Stimulated activated naive B cell treated with anti-CD40 and anti-IgM and Interleukin-4, amounts not matched to agents 10 μg/mL and 1 μg/mL and 100 μg/mL, for 72 hours (primary cell): ENCODE data around the gene ANKEF1.
A peak's percentile ranks its signal among the peaks of the same experiment; 100 is the strongest.

Experiments
- ATAC-seq, 2 donors: fragments of 150-1000 bp; cut with Tn5 transposase; replicated peaks; 2 replicates each; pipeline ENCODE4 v1.10.0; 2021; ENCODE audit warnings: moderate library complexity in 1 of 2
- DNase-seq: peaks from one replicate; pipeline ENCODE4 v3.0.0; 2021
- H3K27ac Mint-ChIP-seq: one replicate; pipeline ENCODE4 v1.8.0; 2022; ENCODE audit warnings: mild to moderate bottlenecking, mixed read lengths
- H3K27me3 Mint-ChIP-seq, 2 donors: one replicate each; pipeline ENCODE4 v1.8.0; 2022; ENCODE audit warnings: mixed read lengths in 2 of 2
- H3K36me3 Mint-ChIP-seq, 2 donors: one replicate each; pipeline ENCODE4 v1.8.0; 2022; ENCODE audit warnings: mixed read lengths in 2 of 2, mild to moderate bottlenecking in 1 of 2
- H3K4me1 Mint-ChIP-seq, 2 donors: one replicate each; pipeline ENCODE4 v1.8.0; 2022; ENCODE audit warnings: mixed read lengths in 2 of 2, mild to moderate bottlenecking in 1 of 2
- H3K4me3 Mint-ChIP-seq, 2 donors: one replicate each; pipeline ENCODE4 v1.8.0; 2022; ENCODE audit warnings: mild to moderate bottlenecking in 2 of 2, mixed read lengths in 2 of 2, moderate library complexity in 1 of 2
- H3K9me3 Mint-ChIP-seq, 2 donors: one replicate each; pipeline ENCODE4 v1.8.0; 2022; ENCODE audit warnings: mixed read lengths in 2 of 2, mild to moderate bottlenecking in 1 of 2

Gene ANKEF1

DNA sequence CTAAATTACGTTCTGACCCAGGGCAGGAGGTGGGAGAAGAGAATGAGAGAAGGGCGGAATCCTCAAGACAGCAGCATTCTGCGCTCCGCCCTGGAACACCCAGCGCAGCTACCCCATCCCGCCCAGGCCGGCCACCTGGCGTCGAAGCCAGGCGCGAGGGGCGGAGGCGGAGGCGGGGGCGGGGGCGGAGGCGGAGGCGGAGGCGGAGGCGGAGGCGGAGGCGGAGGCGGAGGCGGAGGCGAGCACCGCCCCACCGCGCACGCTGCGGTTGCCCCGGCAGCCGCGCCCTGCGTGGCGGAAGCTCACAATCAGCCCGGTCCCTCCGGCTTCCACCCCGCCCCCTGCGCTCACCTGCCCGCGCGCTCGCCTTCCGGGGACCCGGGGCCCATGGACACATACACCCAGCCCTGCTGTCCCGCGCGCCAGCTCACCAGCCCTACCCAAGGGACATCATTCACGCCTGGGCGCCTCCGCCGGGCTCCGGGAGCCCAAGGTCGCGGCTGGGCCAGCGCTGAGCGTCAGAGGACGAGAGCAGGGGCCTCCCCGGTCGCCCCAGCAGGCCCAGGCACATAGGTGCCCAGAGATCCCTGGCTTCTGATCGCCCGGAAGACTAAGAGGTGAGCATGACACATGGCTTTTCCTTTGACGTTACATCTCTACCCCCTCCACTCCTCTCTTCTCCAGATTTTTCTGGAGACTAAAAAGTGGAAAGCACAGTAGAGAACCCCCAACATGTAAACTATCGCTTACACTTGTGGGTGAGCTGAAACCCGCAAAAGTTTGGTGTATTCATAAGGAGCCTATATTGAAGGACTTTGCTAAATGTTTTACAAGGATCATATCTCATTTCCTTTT is at the start of gene ANKEF1:
ANKEF1 (plus strand) TSS at position 271 of the 855 bp plus-strand sequence. CDS start 3,315 bp downstream, outside the sequence.
- no peaks in the 10 kb centered on the region for H3K9me3 Mint-ChIP-seq
- ATAC-seq (peak; percentile 90 to 91), DNase-seq (peak; percentile 59)
- H3K36me3 Mint-ChIP-seq, result peaks cover 0 to 2% of the 10 kb centered on the region in 2 donors
- peaks cover 0 to 3% of the 10 kb centered on the region in 2 donors for H3K4me1 Mint-ChIP-seq
- H3K27me3 Mint-ChIP-seq, result peaks cover 7 to 22% of the 10 kb centered on the region in 2 donors
- H3K4me3 Mint-ChIP-seq, result peak within 1 kb of the TSS; percentile 81 to 85
- peak within 1 kb of the TSS; percentile 83 for H3K27ac Mint-ChIP-seq

DNA sequence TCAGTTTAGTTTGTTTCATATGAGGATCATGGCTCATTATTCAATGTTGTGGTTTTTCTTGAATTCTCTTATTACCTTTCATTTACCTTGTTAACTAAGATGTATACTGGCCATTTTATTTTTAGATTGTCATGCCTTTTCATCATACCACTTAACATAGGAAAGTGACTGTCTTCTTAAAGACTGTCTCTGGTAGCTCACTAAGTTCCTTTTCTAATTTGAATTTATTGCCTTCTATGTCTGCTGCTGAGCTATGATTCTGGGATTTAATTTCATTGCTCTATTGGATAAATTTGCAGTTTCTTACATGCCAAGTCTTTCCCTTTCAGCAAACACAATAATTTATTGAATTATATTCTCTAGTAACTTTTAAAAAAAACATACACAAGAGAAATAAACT is 49.5 kb upstream of the ANKEF1 start:
- DNase-seq (no peak), ATAC-seq (no peak)
- H3K36me3 Mint-ChIP-seq, result no peaks in the 10 kb centered on the region
- H3K9me3 Mint-ChIP-seq, result no peaks in the 10 kb centered on the region
- no peak overlapping the region for H3K4me3 Mint-ChIP-seq
- no peaks in the 10 kb centered on the region for H3K4me1 Mint-ChIP-seq
- peaks cover 0 to 10% of the 10 kb centered on the region in 2 donors for H3K27me3 Mint-ChIP-seq
- H3K27ac Mint-ChIP-seq, result no peak overlapping the region

DNA sequence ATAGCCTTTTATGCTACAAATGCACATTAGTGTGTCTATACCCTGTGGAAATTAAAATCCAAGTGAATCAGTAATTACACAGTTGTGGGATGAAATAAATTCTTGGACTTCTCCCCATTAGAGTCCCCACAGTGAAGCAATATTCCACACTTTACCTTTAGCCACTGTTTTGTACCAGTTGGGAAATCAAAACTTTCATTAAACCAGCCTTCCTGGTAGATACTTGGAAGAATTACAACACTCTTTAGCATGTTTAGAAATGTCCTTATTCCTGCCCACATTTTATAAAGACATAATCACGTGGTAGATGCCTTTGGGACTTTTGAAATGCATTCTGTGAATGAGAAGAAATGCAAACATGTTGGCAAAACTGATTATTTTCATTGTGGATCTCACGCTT is 49.0 kb upstream of the ANKEF1 start:
- DNase-seq (no peak), ATAC-seq (no peak)
- Mint-ChIP-seq H3K27me3 (peaks cover 0 to 10% of the 10 kb centered on the region in 2 donors), H3K4me3 (no peak overlapping the region), H3K36me3 (no peaks in the 10 kb centered on the region), H3K4me1 (no peaks in the 10 kb centered on the region), H3K9me3 (no peaks in the 10 kb centered on the region), H3K27ac (no peak overlapping the region)

DNA sequence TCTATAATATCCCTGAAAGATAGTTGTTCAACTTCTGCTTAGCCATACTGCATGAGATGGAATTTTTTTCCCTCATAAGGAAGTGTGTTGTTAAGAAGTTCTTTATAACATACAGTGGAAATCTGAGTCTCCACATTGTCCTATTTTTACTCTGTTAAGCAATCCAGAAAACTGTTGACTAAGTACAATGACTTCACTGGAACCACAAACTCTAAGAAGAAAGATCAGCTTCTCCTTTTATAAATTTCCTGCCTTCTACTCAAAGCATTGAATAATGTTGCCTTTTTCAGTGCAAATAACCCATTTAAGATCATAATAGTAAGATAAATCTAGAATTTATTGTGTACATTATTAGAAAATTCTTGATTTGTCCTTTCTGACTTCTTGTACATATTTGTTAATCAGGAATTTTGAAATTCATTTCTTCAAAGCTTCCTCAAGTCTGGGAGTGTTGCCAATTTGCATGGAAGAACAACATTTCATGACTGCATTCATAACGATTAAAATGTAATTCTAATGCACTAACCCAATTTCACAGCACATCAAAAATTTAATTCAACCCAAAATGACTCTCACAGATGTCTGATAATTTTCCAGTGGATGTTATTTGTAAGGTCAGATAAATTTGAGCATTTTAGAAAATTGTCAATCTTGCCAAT is 45.6 kb upstream of the ANKEF1 start:
- DNase-seq (no peak), ATAC-seq (no peak)
- Mint-ChIP-seq H3K27me3 (peaks cover 0 to 10% of the 10 kb centered on the region in 2 donors), H3K4me1 (no peaks in the 10 kb centered on the region), H3K4me3 (no peak overlapping the region), H3K36me3 (no peaks in the 10 kb centered on the region), H3K9me3 (no peaks in the 10 kb centered on the region), H3K27ac (no peak overlapping the region)

DNA sequence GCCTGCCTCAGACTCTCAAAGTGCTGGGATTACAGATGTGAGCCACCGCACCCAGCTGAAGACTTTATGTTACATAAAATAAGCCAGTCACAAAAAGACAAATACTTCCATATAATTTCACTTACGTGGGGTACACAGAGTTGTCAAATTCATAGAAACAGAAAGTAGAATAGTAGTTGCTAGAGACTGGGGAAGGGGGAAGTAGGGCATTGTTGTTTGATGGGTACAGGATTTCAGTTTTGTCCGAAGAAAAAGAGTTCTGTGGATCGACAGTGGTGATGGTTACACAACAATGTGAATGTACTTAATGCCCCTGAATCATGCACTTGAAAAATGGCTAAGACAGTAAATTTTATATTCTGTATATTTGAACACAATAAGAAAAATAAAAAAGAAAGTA is 41.6 kb upstream of the ANKEF1 start:
- Mint-ChIP-seq H3K4me1 (no peaks in the 10 kb centered on the region), H3K27ac (no peak overlapping the region), H3K4me3 (no peak overlapping the region), H3K27me3 (peaks cover 0 to 13% of the 10 kb centered on the region in 2 donors), H3K36me3 (no peaks in the 10 kb centered on the region), H3K9me3 (peaks cover 3 to 4% of the 10 kb centered on the region in 2 donors)
- DNase-seq, result no peak
- ATAC-seq, result no peak

DNA sequence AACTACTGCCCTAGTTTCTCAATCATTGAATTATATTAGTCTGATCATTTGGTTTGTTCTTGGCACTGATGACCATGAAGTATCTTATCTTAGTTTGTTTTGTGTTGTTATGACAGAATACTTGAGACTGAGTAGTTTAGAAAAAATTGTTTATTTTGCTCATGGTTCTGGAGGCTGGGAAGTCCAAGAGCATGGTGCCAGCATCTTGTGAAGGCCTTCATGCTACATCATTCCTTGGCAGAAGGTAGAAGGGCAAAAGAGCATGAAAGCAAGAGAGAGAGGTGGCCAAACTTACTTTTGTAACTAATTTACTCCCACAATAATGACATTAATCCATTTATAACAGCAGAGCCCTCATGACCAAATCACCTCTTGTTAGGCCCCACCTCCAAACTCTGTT is 40.1 kb upstream of the ANKEF1 start:
- Mint-ChIP-seq H3K4me1 (peaks cover 0 to 2% of the 10 kb centered on the region in 2 donors), H3K27me3 (peaks cover 0 to 11% of the 10 kb centered on the region in 2 donors), H3K36me3 (no peaks in the 10 kb centered on the region), H3K27ac (no peak overlapping the region), H3K4me3 (no peak overlapping the region), H3K9me3 (peaks cover 3 to 4% of the 10 kb centered on the region in 2 donors)
- no peak for ATAC-seq
- no peak for DNase-seq

DNA sequence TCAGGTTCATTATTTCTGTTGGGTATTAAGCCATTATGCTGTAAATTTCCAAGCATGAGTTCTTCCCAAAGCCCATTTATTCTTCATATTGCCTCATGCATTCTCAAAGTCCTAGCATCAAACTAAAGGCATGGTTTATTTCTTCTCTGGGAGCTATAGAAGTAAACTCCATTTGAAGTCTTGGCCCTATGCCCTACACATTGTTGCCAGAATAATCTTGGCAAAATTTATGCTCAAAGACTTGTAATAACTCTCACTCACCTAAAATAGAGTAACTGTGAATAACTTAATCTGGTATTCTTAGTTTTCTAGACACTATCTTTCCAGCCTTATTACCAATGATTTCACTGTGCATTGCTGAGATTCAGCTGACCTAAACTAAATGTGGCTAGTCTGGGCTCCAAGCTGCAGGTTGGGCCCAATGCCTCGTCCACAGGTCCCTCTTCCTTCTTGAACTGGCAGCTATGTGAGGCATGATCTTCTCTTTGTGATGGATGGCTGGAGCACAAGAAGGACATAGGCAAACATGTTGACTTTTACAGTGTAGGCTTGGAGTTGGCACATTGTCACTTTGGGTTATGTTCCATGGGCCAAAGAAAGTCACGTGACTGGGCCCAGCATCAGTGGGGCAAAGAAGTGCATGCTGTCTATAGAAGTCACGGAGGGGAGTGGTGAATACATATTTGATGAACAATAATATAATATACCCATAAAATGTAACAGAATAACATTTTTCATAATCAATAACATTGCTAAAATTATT is 39.1 kb upstream of the ANKEF1 start:
- ATAC-seq, result no peak

DNA sequence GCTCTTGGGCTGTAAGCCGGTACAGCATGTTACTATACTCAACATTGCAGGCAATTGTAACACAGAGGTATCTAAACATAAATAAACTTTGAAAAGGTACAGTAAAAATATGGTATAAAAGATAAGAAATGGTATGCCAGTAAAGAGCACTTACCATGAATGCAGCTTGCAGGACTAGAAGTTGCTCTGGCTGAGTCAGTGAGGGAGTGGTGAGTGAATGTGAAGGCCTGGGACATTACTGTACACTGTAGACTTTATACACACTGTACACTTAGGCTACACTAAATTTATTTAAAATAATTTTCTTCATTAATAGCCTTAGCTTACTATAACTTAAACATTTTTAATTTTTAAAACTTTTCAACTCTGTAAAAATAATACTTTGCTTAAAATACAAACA is 37.8 kb upstream of the ANKEF1 start:
- no peak for ATAC-seq
- no peak overlapping the region for H3K4me3 Mint-ChIP-seq
- DNase-seq, result no peak
- no peak overlapping the region for H3K27ac Mint-ChIP-seq
- peaks cover 0 to 8% of the 10 kb centered on the region in 2 donors for H3K27me3 Mint-ChIP-seq
- H3K36me3 Mint-ChIP-seq, result no peaks in the 10 kb centered on the region
- peaks cover 0 to 2% of the 10 kb centered on the region in 2 donors for H3K4me1 Mint-ChIP-seq
- peaks cover 3 to 4% of the 10 kb centered on the region in 2 donors for H3K9me3 Mint-ChIP-seq

More for the DNA sequence above, 39.1 kb upstream of the ANKEF1 start:
- Mint-ChIP-seq H3K27me3 (peaks cover 0 to 8% of the 10 kb centered on the region in 2 donors), H3K4me3 (no peak overlapping the region), H3K9me3 (peaks cover 3 to 4% of the 10 kb centered on the region in 2 donors), H3K27ac (no peak overlapping the region), H3K4me1 (peaks cover 0 to 2% of the 10 kb centered on the region in 2 donors), H3K36me3 (no peaks in the 10 kb centered on the region)
- DNase-seq, result no peak

DNA sequence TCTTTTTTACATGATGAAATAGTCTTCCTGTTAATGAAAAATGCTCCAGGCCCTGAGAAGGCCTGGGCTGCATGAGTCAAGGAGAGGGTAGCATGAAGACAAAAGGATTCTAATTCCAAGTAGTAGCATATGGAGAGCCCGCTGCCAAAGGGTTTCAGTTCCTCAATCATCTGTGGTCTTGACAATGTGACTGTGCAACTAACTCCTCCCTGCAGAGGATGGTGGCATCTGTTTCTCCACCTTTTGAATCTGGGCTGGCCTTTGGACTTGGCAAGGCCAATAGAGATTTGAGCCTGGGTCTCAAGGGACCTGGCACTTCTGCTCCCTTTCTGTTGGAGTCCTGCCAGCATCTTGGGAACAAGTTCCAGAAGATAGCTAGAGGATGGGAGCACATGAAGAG is 35.1 kb upstream of the ANKEF1 start:
- Mint-ChIP-seq H3K9me3 (peaks cover 2% of the 10 kb centered on the region in 2 donors), H3K27ac (no peak overlapping the region), H3K4me3 (no peak overlapping the region), H3K36me3 (no peaks in the 10 kb centered on the region), H3K27me3 (peaks cover 0 to 6% of the 10 kb centered on the region in 2 donors), H3K4me1 (peaks cover 0 to 2% of the 10 kb centered on the region in 2 donors)
- no peak for DNase-seq
- ATAC-seq, result peak; percentile 70 to 87

DNA sequence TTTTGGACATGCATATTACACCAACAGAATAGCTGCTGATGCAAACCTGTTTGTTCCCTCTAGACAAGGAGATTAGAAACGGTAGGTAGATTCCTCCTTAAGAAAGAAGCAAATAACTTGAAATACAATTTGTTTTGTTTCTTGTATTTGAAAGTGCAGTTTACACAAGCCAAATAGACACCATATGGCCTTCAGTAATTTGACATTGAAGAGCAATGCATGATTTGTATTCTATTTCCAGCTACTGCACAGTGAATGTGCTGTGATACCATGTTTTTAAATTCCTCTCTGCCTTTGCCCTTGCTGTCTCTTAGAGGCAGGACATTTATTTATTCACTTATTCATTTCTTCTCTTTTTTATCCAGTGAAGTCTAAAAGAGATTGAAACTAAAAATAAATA is 31.9 kb upstream of the ANKEF1 start:
- no peak for ATAC-seq
- Mint-ChIP-seq H3K4me1 (peaks cover 0 to 2% of the 10 kb centered on the region in 2 donors), H3K36me3 (no peaks in the 10 kb centered on the region), H3K27ac (no peak overlapping the region), H3K9me3 (peaks cover 0 to under 1% of the 10 kb centered on the region in 2 donors), H3K27me3 (peaks cover 5 to 10% of the 10 kb centered on the region in 2 donors), H3K4me3 (no peak overlapping the region)
- DNase-seq, result no peak

DNA sequence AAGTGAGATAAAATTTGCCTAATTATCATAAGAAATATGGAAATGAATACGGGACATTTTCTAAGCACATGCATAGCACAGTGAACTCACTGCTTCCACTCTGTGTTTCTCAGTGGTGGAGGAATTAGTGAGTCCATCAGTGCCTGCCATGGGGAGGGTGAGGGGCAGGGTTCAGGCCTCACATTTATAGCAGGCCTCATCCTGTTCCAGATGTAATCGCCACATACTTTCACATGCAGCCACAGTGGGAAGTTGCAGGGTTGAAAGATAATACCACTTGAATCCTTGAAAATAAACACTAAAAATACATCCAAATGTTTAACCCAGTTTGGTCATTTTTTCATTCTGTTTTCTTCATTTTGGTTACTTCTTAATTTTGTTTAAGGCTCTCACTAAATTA is 29.9 kb upstream of the ANKEF1 start:
- peaks cover 0 to 3% of the 10 kb centered on the region in 2 donors for H3K9me3 Mint-ChIP-seq
- H3K4me3 Mint-ChIP-seq, result no peak overlapping the region
- no peak overlapping the region for H3K27ac Mint-ChIP-seq
- DNase-seq (no peak), ATAC-seq (no peak)
- peaks cover 9 to 17% of the 10 kb centered on the region in 2 donors for H3K27me3 Mint-ChIP-seq
- no peaks in the 10 kb centered on the region for H3K36me3 Mint-ChIP-seq
- no peaks in the 10 kb centered on the region for H3K4me1 Mint-ChIP-seq

DNA sequence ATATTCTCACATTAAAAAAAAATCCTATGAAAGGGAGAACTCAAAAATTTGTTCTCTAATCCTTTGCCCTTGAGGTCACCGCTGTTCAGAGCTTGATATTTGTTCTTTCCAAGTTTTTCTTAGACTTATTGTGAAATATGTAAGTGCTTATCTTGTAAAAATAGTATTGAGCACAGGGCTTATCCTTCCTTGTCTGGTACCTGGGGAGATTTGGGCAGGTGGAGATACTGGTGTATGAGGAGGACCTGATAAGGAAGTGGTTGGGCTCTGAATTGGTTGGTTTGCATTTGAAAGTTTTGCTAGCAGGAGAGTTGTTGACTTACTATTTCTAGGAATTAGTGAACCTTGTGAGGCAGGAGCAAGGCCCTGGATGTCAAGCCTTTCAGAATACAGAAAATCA is 28.9 kb upstream of the ANKEF1 start:
- Mint-ChIP-seq H3K27ac (no peak overlapping the region), H3K9me3 (peaks cover 0 to 3% of the 10 kb centered on the region in 2 donors), H3K4me3 (no peak overlapping the region), H3K4me1 (no peaks in the 10 kb centered on the region), H3K27me3 (peaks cover 9 to 22% of the 10 kb centered on the region in 2 donors), H3K36me3 (no peaks in the 10 kb centered on the region)
- no peak for ATAC-seq
- no peak for DNase-seq

DNA sequence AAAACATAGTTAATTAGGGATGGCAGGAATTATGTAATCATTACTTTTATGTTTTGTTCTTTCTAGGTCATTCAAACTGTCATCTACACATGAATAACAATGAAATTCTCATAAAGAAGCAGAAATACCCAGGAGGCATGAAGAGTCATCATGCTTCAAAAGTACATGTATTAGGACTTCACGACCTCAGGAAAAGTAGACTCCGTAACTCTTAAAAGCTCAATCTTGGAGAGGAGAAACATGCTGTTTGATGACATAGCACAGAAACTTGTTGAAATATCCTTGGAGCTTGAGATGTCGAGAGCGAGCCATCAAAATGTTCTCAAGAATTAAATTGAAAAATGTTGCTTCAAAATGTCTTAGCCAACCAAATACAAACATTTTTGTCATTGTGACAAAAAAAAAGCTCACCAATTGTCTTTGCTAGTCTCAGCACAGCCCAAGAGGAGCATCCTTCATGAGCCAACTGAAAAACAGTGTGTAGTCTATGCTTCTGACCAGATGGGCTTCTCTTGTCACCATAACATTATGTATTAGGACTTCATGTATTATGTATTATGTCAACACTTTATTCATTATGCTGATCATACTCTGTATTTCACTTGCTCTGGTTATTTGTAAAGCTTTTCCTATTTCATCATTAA is 28.2 kb upstream of the ANKEF1 start:
- Mint-ChIP-seq H3K27me3 (peaks cover 9 to 22% of the 10 kb centered on the region in 2 donors), H3K36me3 (no peaks in the 10 kb centered on the region), H3K9me3 (peaks cover 0 to 3% of the 10 kb centered on the region in 2 donors), H3K27ac (no peak overlapping the region), H3K4me3 (no peak overlapping the region), H3K4me1 (no peaks in the 10 kb centered on the region)
- ATAC-seq (no peak), DNase-seq (no peak)

DNA sequence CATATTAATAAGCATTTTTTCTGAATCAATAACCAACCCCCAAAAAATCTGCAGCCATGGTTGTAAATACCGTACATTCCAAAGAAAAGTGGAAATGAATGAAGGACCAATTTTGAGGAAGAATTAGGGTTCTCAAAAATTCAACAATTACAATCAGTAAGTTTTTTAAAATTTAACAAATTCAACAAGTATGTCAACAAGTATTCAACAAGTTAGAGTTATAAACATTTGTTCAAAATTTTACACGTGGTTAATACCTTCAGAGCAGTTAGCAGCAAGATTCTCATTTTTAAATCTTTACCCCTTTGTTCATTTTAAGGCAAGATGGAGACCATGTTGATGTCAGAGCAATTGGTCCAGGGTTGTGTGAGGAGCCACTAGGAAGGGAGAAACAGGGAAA is 27.6 kb upstream of the ANKEF1 start:
- Mint-ChIP-seq H3K9me3 (peaks cover 0 to 3% of the 10 kb centered on the region in 2 donors), H3K27me3 (peaks cover 9 to 22% of the 10 kb centered on the region in 2 donors), H3K4me1 (no peaks in the 10 kb centered on the region), H3K36me3 (no peaks in the 10 kb centered on the region), H3K4me3 (no peak overlapping the region), H3K27ac (no peak overlapping the region)
- ATAC-seq, result no peak
- no peak for DNase-seq
